HepG2 (cell line): Measurements from ENCODE around the gene AMIGO2. TPM values are rescaled to one million over a fixed set of nuclear protein-coding genes. Genes with fewer than 3 reads are reported as not detected.

Source experiments
- ATAC-seq: fragments of 200-7000 bp; cut with Tn5 transposase; 3 replicates; pipeline ENCODE4 v1.9.1; 2020; ENCODE audit warnings: mild to moderate bottlenecking, moderate library complexity
- BruUV-seq: library from RNA; stranded (reverse); fragments of 400-500 nt; replicated peaks from 2 replicates; lab custom pipeline; 2021; lab: Mats Ljungman, UMichigan
- CTCF ChIA-PET: fragments of 300-600 bp; formaldehyde crosslinking; extraction: SDS; loops from one replicate; lab custom pipeline; 2021; ENCODE audit warnings: low total read pairs, inconsistent platforms, low intra/inter-chr PET ratio; lab: Yijun Ruan, JAX
- POLR2A ChIA-PET: fragments of 350-600 bp; sonication (Branson Sonifier 250); formaldehyde crosslinking; loops from one replicate; lab custom pipeline; 2020; ENCODE audit warnings: antibody characterized with exemption, inconsistent platforms; lab: Yijun Ruan, JAX
- DNase-seq: peaks from one replicate; pipeline ENCODE4 v3.0.0-alpha.2; 2015; ENCODE audit warnings: low spot score
- FAIRE-seq: peaks from 3 replicates; lab custom pipeline; 2011; peaks lifted over from hg19 to GRCh38; lab: Jason Lieb, UNC
- H2AFZ ChIP-seq: one replicate; pipeline ENCODE4 v1.6.1; 2011; ENCODE audit warnings: low read length, inconsistent platforms
- H3K27ac ChIP-seq: fragments of 300-600 bp; 3 replicates; pipeline ENCODE4 v1.8.0; 2011; ENCODE audit warnings: mixed run types, mild to moderate bottlenecking, mixed read lengths, low read length, inconsistent platforms; ENCODE audit not compliant: insufficient read depth; ENCODE audit errors: extremely low read length
- H3K27me3 ChIP-seq, 2 experiments: fragments of 200-600 bp in 1 of 2; 2 replicates in 1 of 2; 3 replicates in 1 of 2; pipeline versions ENCODE4 v1.6.0 to v1.8.0; 2011; ENCODE audit warnings: low read length in 2 of 2, mild to moderate bottlenecking in 2 of 2, moderate library complexity in 2 of 2, inconsistent platforms in 1 of 2; ENCODE audit not compliant: insufficient read depth in 2 of 2, control insufficient read depth in 1 of 2
- H3K36me3 ChIP-seq, 2 experiments: fragments of 200-600 bp in 1 of 2; replicated peaks in 1 of 2; 2 replicates in 1 of 2; 3 replicates in 1 of 2; pipeline versions ENCODE4 v1.5.1 to v1.8.0; 2011; ENCODE audit warnings: low read length in 2 of 2, inconsistent platforms in 1 of 2; ENCODE audit not compliant: insufficient read depth in 2 of 2, control insufficient read depth in 1 of 2
- H3K4me1 ChIP-seq: 2 replicates; pipeline ENCODE4 v1.5.1; 2012; ENCODE audit warnings: low read length, inconsistent platforms; ENCODE audit not compliant: insufficient read depth
- H3K4me2 ChIP-seq: 2 replicates; pipeline ENCODE4 v1.6.0; 2011; ENCODE audit warnings: low read depth, low read length, inconsistent platforms
- H3K4me3 ChIP-seq, 3 experiments: fragments of 200-600 bp in 1 of 3; sonication (generic), shearing (Covaris generic) in 1 of 3; replicated peaks in 1 of 3; 2 replicates each; pipeline ENCODE4 v1.5.1; 2011 to 2016; ENCODE audit warnings: low read length in 3 of 3, inconsistent platforms in 2 of 3, low read depth in 2 of 3, mild to moderate bottlenecking in 2 of 3, control low read depth in 1 of 3, mixed read lengths in 1 of 3; ENCODE audit not compliant: insufficient read depth in 1 of 3
- H3K79me2 ChIP-seq: one replicate; pipeline ENCODE4 v1.6.1; 2011; ENCODE audit warnings: low read length, inconsistent platforms; ENCODE audit not compliant: insufficient read depth
- H3K9ac ChIP-seq: 2 replicates; pipeline ENCODE4 v1.6.0; 2011; ENCODE audit warnings: mild to moderate bottlenecking, low read depth, low read length, inconsistent platforms; ENCODE audit not compliant: insufficient read depth
- H3K9me3 ChIP-seq: 2 replicates; pipeline ENCODE4 v1.5.1; 2012; ENCODE audit warnings: mild to moderate bottlenecking, low read length
- H4K20me1 ChIP-seq: 2 replicates; pipeline ENCODE4 v1.6.0; 2011; ENCODE audit warnings: inconsistent platforms, mild to moderate bottlenecking, low read length, moderate library complexity; ENCODE audit not compliant: insufficient read depth
- ARID3A ChIP-seq: IDR thresholded peaks from 2 replicates; pipeline ENCODE4 v1.6.1; 2012; ENCODE audit warnings: low read depth, low read length, improper control_type of control experiment
- ATF1 ChIP-seq: IDR thresholded peaks from 2 replicates; pipeline ENCODE4 v1.6.1; 2016; ENCODE audit warnings: mild to moderate bottlenecking, control low read depth
- GATAD1 ChIP-seq: IDR thresholded peaks from 2 replicates; pipeline ENCODE4 v1.6.1; 2016; ENCODE audit warnings: missing genetic modification reagents, missing compliant biosample characterization
- GPN1 ChIP-seq: sonication (generic); formaldehyde crosslinking; IDR thresholded peaks from 2 replicates; pipeline ENCODE4 v1.5.1; 2020; ENCODE audit warnings: missing genetic modification reagents, borderline replicate concordance
- MTF1 ChIP-seq: sonication (generic); formaldehyde crosslinking; IDR thresholded peaks from 2 replicates; pipeline ENCODE4 v1.5.0; 2020; ENCODE audit warnings: missing genetic modification reagents
- SALL1 ChIP-seq: sonication (generic); formaldehyde crosslinking; IDR thresholded peaks from 2 replicates; pipeline ENCODE4 v1.8.0; 2022; ENCODE audit warnings: mild to moderate bottlenecking, missing genetic modification reagents
- SIN3A ChIP-seq: IDR thresholded peaks from 2 replicates; pipeline ENCODE4 v1.6.1; 2011; ENCODE audit warnings: low read depth, mild to moderate bottlenecking, control low read depth, low read length, borderline replicate concordance
- TBX3 ChIP-seq: fragments of 450-650 bp; IDR thresholded peaks from 2 replicates; pipeline ENCODE4 v1.6.1; 2017; ENCODE audit warnings: antibody characterized with exemption, mild to moderate bottlenecking, inconsistent platforms, borderline replicate concordance
- TOE1 ChIP-seq: sonication (generic); formaldehyde crosslinking; IDR thresholded peaks from 2 replicates; pipeline ENCODE4 v1.4.0; 2020; ENCODE audit warnings: mild to moderate bottlenecking, missing genetic modification reagents
- YEATS2 ChIP-seq: sonication (generic); formaldehyde crosslinking; IDR thresholded peaks from 2 replicates; pipeline ENCODE4 v1.4.0; 2020; ENCODE audit warnings: missing genetic modification reagents, borderline replicate concordance
- ZMYM2 ChIP-seq: sonication (generic); formaldehyde crosslinking; IDR thresholded peaks from 2 replicates; pipeline ENCODE4 v1.8.0; 2022; ENCODE audit warnings: mild to moderate bottlenecking, missing genetic modification reagents
- ZNF569 ChIP-seq: sonication (generic); formaldehyde crosslinking; IDR thresholded peaks from 2 replicates; pipeline ENCODE4 v1.5.0; 2020; ENCODE audit warnings: mild to moderate bottlenecking, missing genetic modification reagents, moderate library complexity, borderline replicate concordance
- ZNF605 ChIP-seq: sonication (generic); formaldehyde crosslinking; IDR thresholded peaks from 2 replicates; pipeline ENCODE4 v1.8.0; 2022; ENCODE audit warnings: mild to moderate bottlenecking, missing genetic modification reagents
- ZNF709 ChIP-seq: sonication (generic); formaldehyde crosslinking; IDR thresholded peaks from 2 replicates; pipeline ENCODE4 v1.5.0; 2020; ENCODE audit warnings: mild to moderate bottlenecking, missing genetic modification reagents
- ZNF746 ChIP-seq: sonication (generic); formaldehyde crosslinking; IDR thresholded peaks from 2 replicates; pipeline ENCODE4 v1.8.0; 2022; ENCODE audit warnings: mild to moderate bottlenecking, missing genetic modification reagents
- ZSCAN30 ChIP-seq: sonication (generic); formaldehyde crosslinking; IDR thresholded peaks from 2 replicates; pipeline ENCODE4 v1.5.0; 2020; ENCODE audit warnings: mild to moderate bottlenecking, missing genetic modification reagents
- WGBS: methylation state at CpG from one replicate; pipeline ENCODE4 v1.1.6; 2017; ENCODE audit warnings: low lambda C conversion rate; 5-methylcytosine and 5-hydroxymethylcytosine counted together
- in situ Hi-C: cut with HindIII; loops from 2 replicates; pipeline ENCODE4 v1.10.0; 2017; ENCODE audit warnings: low pct_unique_long_range_greater_than_20kb; ENCODE audit not compliant: extremely low pct_ligation_motif_present
- intact Hi-C: fragments of 100-400 bp; cut with micrococcal nuclease; formaldehyde crosslinking; loops from one replicate; pipeline ENCODE4 v1.10.0; 2022; ENCODE audit not compliant: unreplicated experiment
- polyA plus RNA-seq, 8 experiments: library from polyadenylated mRNA; depleted of rRNA in 3 of 8; stranded (reverse) in 7 of 8; unstranded in 1 of 8; fragments of >200 nt; fragmentation: Illumina TruSeq in 4 of 8; extraction: Trizol in 4 of 8; gene quantifications; 2 replicates each; pipeline versions ENCODE4 v1.2.1 to v1.2.3, GENCODE V29; 2011 to 2016; ENCODE audit warnings: low read depth in 4 of 8, missing spikeins in 1 of 8, mixed read lengths in 1 of 8; ENCODE audit not compliant: insufficient read depth in 1 of 8
- total RNA-seq, 5 experiments: library from RNA; depleted of rRNA; stranded (reverse); fragments of >200 nt; fragmentation: Illumina TruSeq; extraction: Trizol; gene quantifications; 2 replicates each; pipeline ENCODE4 v1.2.3, GENCODE V29; 2016; ENCODE audit warnings: low read depth in 1 of 5
- TF ChIP-seq, protein P1 (sequence below): sonication (generic); formaldehyde crosslinking; conservative IDR thresholded peaks from 2 replicates; pipeline ENCODE4 v1.8.0; 2022; ENCODE audit warnings: low read depth, missing genetic modification reagents

AMIGO2 gene
- total and polyA plus RNA-seq, 2 of the 13 experiments (the other 11 are each of a cell fraction or from before 2014, with no cell fraction given), result not detected

GRCh38 chr12:47029903-47030302 is 49.9 kb downstream of the AMIGO2 start:
- H4K20me1 ChIP-seq, result no peaks in the 10 kb centered on the region
- DNase-seq (no peak), ATAC-seq (no peak), FAIRE-seq (no peak)
- no peak overlapping the region for H3K4me2 ChIP-seq
- no peak overlapping the region for H3K9ac ChIP-seq
- H3K79me2 ChIP-seq, result no peaks in the 10 kb centered on the region
- in situ Hi-C loops, result no loop called here
- TF ChIP-seq SALL1 (CRISPR knock-in tag) (no peak), ZSCAN30 (no peak), GATAD1 (CRISPR knock-in tag) (no peak), YEATS2 (CRISPR knock-in tag) (no peak), TBX3 (no peak), ZMYM2 (CRISPR knock-in tag) (no peak), ZNF709 (CRISPR knock-in tag) (no peak), TOE1 (CRISPR knock-in tag) (no peak)
- no peak overlapping the region for H3K27ac ChIP-seq
- H3K27me3 ChIP-seq, result peaks cover 0 to 9% of the 10 kb centered on the region in 2 experiments; a peak in 2 of 5 replicates
- no peak overlapping the region for H3K4me3 ChIP-seq
- BruUV-seq, result no TSS peak
- H3K9me3 ChIP-seq, result no peaks in the 10 kb centered on the region
- H3K4me1 ChIP-seq, result no peaks in the 10 kb centered on the region
- ChIA-PET POLR2A (no interaction called here), CTCF (no interaction called here)
- intact Hi-C loops, result loop anchor here (5.0 kb wide), 1 partner anchor 657 kb away; no protein-coding TSS in a partner anchor
- H2AFZ ChIP-seq, result no peak overlapping the region
- no peaks in the 10 kb centered on the region for H3K36me3 ChIP-seq
- 7% methylated on average over 2 of the region's 2 CpGs for WGBS

DNA sequence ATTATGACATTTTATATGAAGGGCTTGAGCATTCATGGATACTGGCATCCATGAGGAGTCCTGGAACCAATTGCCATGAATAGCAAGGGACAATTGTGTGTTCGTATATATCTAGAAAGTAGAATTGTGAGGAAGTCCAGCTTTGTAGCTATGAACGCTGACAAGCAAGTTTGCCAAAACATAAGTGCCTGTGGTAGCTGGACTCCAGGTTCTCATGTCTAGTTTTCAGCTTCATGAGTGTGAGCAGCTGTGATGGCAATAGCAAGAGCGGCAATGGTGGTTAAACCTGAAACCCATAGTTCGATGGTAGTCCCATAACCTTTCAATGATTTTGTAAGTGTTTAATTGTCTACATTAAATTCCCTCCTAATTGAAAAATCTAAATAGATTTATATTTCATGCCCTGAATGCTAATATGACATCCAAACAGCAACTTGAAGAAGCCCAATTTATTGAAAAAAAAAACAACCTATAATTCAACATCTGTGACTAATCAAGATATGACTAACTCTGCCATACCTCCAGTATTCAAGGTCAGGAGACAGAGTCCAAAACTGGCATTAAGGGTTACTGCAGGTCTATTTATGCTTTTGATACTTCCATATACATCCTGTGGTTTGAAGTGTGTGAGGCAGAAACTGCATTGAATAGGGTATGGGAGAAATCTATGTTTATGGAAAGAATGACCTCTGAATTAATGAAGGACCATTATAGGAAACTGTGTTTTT is 50.6 kb downstream of the AMIGO2 start:
- H3K9ac ChIP-seq, result no peak overlapping the region
- H2AFZ ChIP-seq, result no peak overlapping the region
- WGBS, result 27% methylated on average over 4 of the region's 4 CpGs
- H3K4me1 ChIP-seq, result no peaks in the 10 kb centered on the region
- in situ Hi-C loops (no loop called here), intact Hi-C loops (no loop called here)
- H3K4me2 ChIP-seq, result no peak overlapping the region
- ATAC-seq (no peak), DNase-seq (no peak), FAIRE-seq (no peak)
- no peaks in the 10 kb centered on the region for H3K36me3 ChIP-seq
- H3K27ac ChIP-seq, result no peak overlapping the region
- ChIA-PET CTCF (no interaction called here), POLR2A (no interaction called here)
- H3K4me3 ChIP-seq, result no peak overlapping the region
- BruUV-seq, result no TSS peak
- H3K27me3 ChIP-seq, result peaks cover 0 to 9% of the 10 kb centered on the region in 2 experiments; a peak in 2 of 5 replicates
- no peaks in the 10 kb centered on the region for H3K9me3 ChIP-seq
- H3K79me2 ChIP-seq, result no peaks in the 10 kb centered on the region
- H4K20me1 ChIP-seq, result no peaks in the 10 kb centered on the region
- TF ChIP-seq SIN3A (no peak), GPN1 (no peak), ATF1 (CRISPR knock-in tag) (no peak), MTF1 (CRISPR knock-in tag) (no peak), ZNF605 (CRISPR knock-in tag) (no peak), ZNF746 (no peak), ZNF569 (CRISPR knock-in tag) (no peak), ARID3A (no peak)
- TF ChIP-seq, protein P1, sequence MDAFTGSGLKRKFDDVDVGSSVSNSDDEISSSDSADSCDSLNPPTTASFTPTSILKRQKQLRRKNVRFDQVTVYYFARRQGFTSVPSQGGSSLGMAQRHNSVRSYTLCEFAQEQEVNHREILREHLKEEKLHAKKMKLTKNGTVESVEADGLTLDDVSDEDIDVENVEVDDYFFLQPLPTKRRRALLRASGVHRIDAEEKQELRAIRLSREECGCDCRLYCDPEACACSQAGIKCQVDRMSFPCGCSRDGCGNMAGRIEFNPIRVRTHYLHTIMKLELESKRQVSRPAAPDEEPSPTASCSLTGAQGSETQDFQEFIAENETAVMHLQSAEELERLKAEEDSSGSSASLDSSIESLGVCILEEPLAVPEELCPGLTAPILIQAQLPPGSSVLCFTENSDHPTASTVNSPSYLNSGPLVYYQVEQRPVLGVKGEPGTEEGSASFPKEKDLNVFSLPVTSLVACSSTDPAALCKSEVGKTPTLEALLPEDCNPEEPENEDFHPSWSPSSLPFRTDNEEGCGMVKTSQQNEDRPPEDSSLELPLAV, result no peak
